Endothelial cell of umbilical vein (primary cell): ENCODE measurements around the gene ANKRD33B. TPM values are rescaled to one million over a fixed set of nuclear protein-coding genes. Genes with fewer than 3 reads are reported as not detected.

ENCODE experiments used
- BruUV-seq: library from RNA; stranded (reverse); fragments of 400-500 nt; replicated peaks from 2 replicates; lab custom pipeline; 2021; lab: Mats Ljungman, UMichigan
- CTCF ChIA-PET: fragments of 300-600, 350-600 bp; sonication (Branson Sonifier 250); formaldehyde crosslinking; loops from one replicate; lab custom pipeline; 2021; ENCODE audit warnings: antibody characterized with exemption, inconsistent platforms; lab: Charles Lee
- POLR2A ChIA-PET: fragments of 300-600, 350-600 bp; sonication (Branson Sonifier 250); formaldehyde crosslinking; loops from one replicate; lab custom pipeline; 2021; ENCODE audit warnings: antibody characterized with exemption, inconsistent platforms; lab: Charles Lee
- DNase-seq: peaks from one replicate; pipeline ENCODE4 v3.0.0-alpha.2; 2011; ENCODE audit warnings: low read depth, low spot score
- FAIRE-seq: peaks from 2 replicates; lab custom pipeline; 2011; peaks lifted over from hg19 to GRCh38; lab: Jason Lieb, UNC
- H2AFZ ChIP-seq: 2 replicates; pipeline ENCODE4 v1.6.0; 2012; ENCODE audit warnings: low read depth, low read length, control low read depth, inconsistent platforms
- H3K27ac ChIP-seq: 2 replicates; pipeline ENCODE4 v1.5.1; 2011; ENCODE audit warnings: low read depth, mild to moderate bottlenecking, control low read depth, low read length, moderate library complexity; ENCODE audit not compliant: insufficient read depth
- H3K27me3 ChIP-seq, 2 experiments: 2 replicates each; pipeline versions ENCODE4 v1.6.0 to v1.6.1; 2011; ENCODE audit warnings: low read length in 2 of 2, mixed read lengths in 1 of 2; ENCODE audit not compliant: control insufficient read depth in 2 of 2, insufficient read depth in 2 of 2
- H3K36me3 ChIP-seq, 2 experiments: 2 replicates in 1 of 2; 3 replicates in 1 of 2; pipeline ENCODE4 v1.5.1; 2011; ENCODE audit warnings: low read length in 2 of 2, mild to moderate bottlenecking in 1 of 2, moderate library complexity in 1 of 2; ENCODE audit not compliant: control insufficient read depth in 2 of 2, insufficient read depth in 2 of 2; ENCODE audit errors: extremely low read depth in 1 of 2
- H3K4me1 ChIP-seq: 3 replicates; pipeline ENCODE4 v1.5.1; 2011; ENCODE audit warnings: mild to moderate bottlenecking, low read length; ENCODE audit not compliant: control insufficient read depth, insufficient read depth; ENCODE audit errors: extremely low read depth
- H3K4me2 ChIP-seq: 2 replicates; pipeline ENCODE4 v1.6.1; 2011; ENCODE audit warnings: low read length, control low read depth, mixed read lengths; ENCODE audit not compliant: insufficient read depth
- H3K4me3 ChIP-seq, 3 experiments: fragments of 200-600 bp in 1 of 3; sonication (generic), shearing (Covaris generic) in 1 of 3; replicated peaks in 1 of 3; 2 replicates each; pipeline ENCODE4 v1.5.1; 2011 to 2016; ENCODE audit warnings: control low read depth in 3 of 3, low read length in 3 of 3, mild to moderate bottlenecking in 2 of 3, inconsistent platforms in 1 of 3, low read depth in 1 of 3, moderate library complexity in 1 of 3; ENCODE audit not compliant: insufficient read depth in 1 of 3
- H3K79me2 ChIP-seq: 2 replicates; pipeline ENCODE4 v1.6.0; 2012; ENCODE audit warnings: low read length, inconsistent platforms; ENCODE audit not compliant: control insufficient read depth, insufficient read depth
- H3K9ac ChIP-seq: replicated peaks from 2 replicates; pipeline ENCODE3; 2011; ENCODE audit warnings: low read length, control low read depth; ENCODE audit not compliant: insufficient read depth; ENCODE audit errors: extremely low read depth
- H3K9me1 ChIP-seq: replicated peaks from 3 replicates; pipeline ENCODE4 v1.6.0; 2011; ENCODE audit warnings: mild to moderate bottlenecking, low read length; ENCODE audit not compliant: control insufficient read depth, insufficient read depth; ENCODE audit errors: extremely low read depth
- H3K9me3 ChIP-seq: replicated peaks from 2 replicates; pipeline ENCODE4 v1.5.1; 2012; ENCODE audit warnings: low read length, inconsistent platforms; ENCODE audit not compliant: control insufficient read depth, insufficient read depth
- H4K20me1 ChIP-seq: replicated peaks from 2 replicates; pipeline ENCODE3; 2011; ENCODE audit warnings: mild to moderate bottlenecking, low read length; ENCODE audit not compliant: control insufficient read depth, insufficient read depth; ENCODE audit errors: extremely low read depth
- CTCF ChIP-seq, 2 donors: IDR thresholded peaks; 1 replicate in 1 of 2; 2 replicates in 1 of 2; pipeline ENCODE4 v1.5.1; 2011; ENCODE audit warnings: low read length in 2 of 2, mild to moderate bottlenecking in 2 of 2, moderate library complexity in 2 of 2, control low read depth in 1 of 2, inconsistent platforms in 1 of 2, low read depth in 1 of 2; ENCODE audit not compliant: insufficient read depth in 1 of 2; ENCODE audit errors: extremely low read depth in 1 of 2
- EZH2 ChIP-seq: IDR thresholded peaks from 2 replicates; pipeline ENCODE4 v1.6.1; 2012; ENCODE audit warnings: borderline replicate concordance, low read depth, mild to moderate bottlenecking, moderate library complexity, low read length, inconsistent platforms; ENCODE audit not compliant: severe bottlenecking
- FOS ChIP-seq: IDR thresholded peaks from 2 replicates; pipeline ENCODE4 v1.6.1; 2011; ENCODE audit warnings: mild to moderate bottlenecking, low read length, moderate library complexity, borderline replicate concordance; ENCODE audit not compliant: insufficient read depth
- GATA2 ChIP-seq: IDR thresholded peaks from 2 replicates; pipeline ENCODE4 v1.7.0; 2011; ENCODE audit warnings: low read depth, mild to moderate bottlenecking, moderate library complexity, mixed read lengths, low read length; ENCODE audit not compliant: insufficient read length, insufficient read depth
- JUN ChIP-seq: IDR thresholded peaks from 2 replicates; pipeline ENCODE4 v1.6.1; 2011; ENCODE audit warnings: borderline replicate concordance, low read depth; ENCODE audit not compliant: insufficient read length, insufficient read depth
- MAX ChIP-seq: IDR thresholded peaks from 2 replicates; pipeline ENCODE4 v1.6.1; 2011; ENCODE audit not compliant: insufficient read depth, insufficient read length
- MYC ChIP-seq: IDR thresholded peaks from one replicate; pipeline ENCODE4 v1.6.1; 2011; ENCODE audit warnings: mild to moderate bottlenecking, low read depth, low read length
- POLR2A ChIP-seq: IDR thresholded peaks from 2 replicates; pipeline ENCODE4 v1.6.1; 2012; ENCODE audit warnings: low read depth, mild to moderate bottlenecking, control low read depth, low read length
- POLR2AphosphoS5 ChIP-seq: IDR thresholded peaks from 2 replicates; pipeline ENCODE4 v1.6.1; 2012; ENCODE audit warnings: low read depth, mild to moderate bottlenecking, control low read depth, low read length, moderate library complexity; ENCODE audit not compliant: insufficient read depth
- dilution Hi-C: fragments of 300-500 bp; cut with MboI; formaldehyde crosslinking; loops from one replicate; pipeline ENCODE4 v1.15.0; 2019; ENCODE audit warnings: low sequenced_read_pairs; ENCODE audit not compliant: extremely low pct_ligation_motif_present
- intact Hi-C: fragments of 100-400 bp; cut with micrococcal nuclease; formaldehyde crosslinking; loops from one replicate; pipeline ENCODE4 v1.10.0; 2022
- polyA plus RNA-seq, 4 experiments: library from polyadenylated mRNA; depleted of rRNA in 3 of 4; stranded (reverse) in 3 of 4; unstranded in 1 of 4; fragments of >200 nt; gene quantifications; 2 replicates each; pipeline versions ENCODE4 v1.2.1 to v1.2.3, GENCODE V29; 2011 to 2012; ENCODE audit warnings: missing spikeins in 1 of 4
- total RNA-seq: library from RNA; stranded (reverse); gene quantifications from 2 replicates; pipeline ENCODE4 v1.2.3, GENCODE V29; 2021

The ANKRD33B gene
- total and polyA plus RNA-seq, 2 donors (not counting 3 experiments of a cell fraction or from before 2014, with no cell fraction given): 2.4 to 5.4 TPM

GRCh38 chr5:10555277-10555684 is 8.6 kb upstream of the ANKRD33B start:
- Histone ChIP-seq H3K79me2 (no peaks in the 10 kb centered on the region), H3K27me3 (no peaks in the 10 kb centered on the region), H3K9ac (no peak overlapping the region), H3K4me2 (no peak overlapping the region), H3K9me3 (no peaks in the 10 kb centered on the region), H2AFZ (peak overlapping the region; percentile 12), H3K4me3 (no peak overlapping the region), H3K36me3 (no peaks in the 10 kb centered on the region), H3K27ac (no peak overlapping the region), H3K9me1 (no peaks in the 10 kb centered on the region), H3K4me1 (peaks cover 33% of the 10 kb centered on the region), H4K20me1 (no peaks in the 10 kb centered on the region)
- intact Hi-C loops: no loop called here
- POLR2A ChIA-PET: no interaction called here
- CTCF ChIA-PET: no interaction called here
- BruUV-seq: no TSS peak
- dilution Hi-C loops: no loop called here
- peak; percentile 90 for TF ChIP-seq FOS
- no peak for TF ChIP-seq GATA2
- no peak for TF ChIP-seq MYC
- TF ChIP-seq POLR2A: no peak
- TF ChIP-seq JUN: peak; percentile 55
- TF ChIP-seq MAX: no peak
- FAIRE-seq (peak; percentile 69), DNase-seq (peak; percentile 63)

- Histone ChIP-seq H3K4me1 (peaks cover 24% of the 10 kb centered on the region), H3K9me3 (no peaks in the 10 kb centered on the region), H4K20me1 (no peaks in the 10 kb centered on the region), H3K36me3 (no peaks in the 10 kb centered on the region), H3K4me2 (no peak overlapping the region), H3K27me3 (no peaks in the 10 kb centered on the region), H3K27ac (no peak overlapping the region), H2AFZ (peak overlapping the region; percentile 63), H3K79me2 (no peaks in the 10 kb centered on the region), H3K4me3 (no peak overlapping the region), H3K9me1 (no peaks in the 10 kb centered on the region), H3K9ac (no peak overlapping the region)
- TF ChIP-seq POLR2A (no peak), CTCF (IDR thresholded peaks at IDR 0.05; ENCODE audit: extremely low read depth in 1 of 2, insufficient read depth in 1 of 2, low read depth in 1 of 2, low read length in 2 of 2) (no peak), FOS (no peak), POLR2AphosphoS5 (no peak), MAX (no peak), JUN (no peak), EZH2 (no peak), MYC (no peak), GATA2 (no peak)
- ChIA-PET POLR2A (no interaction called here), CTCF (interaction anchor here (1.1 kb wide), 1 partner anchor 71 kb away, joined by 6 read pairs; no protein-coding TSS in a partner anchor)
- dilution Hi-C loops (no loop called here), intact Hi-C loops (no loop called here)
- FAIRE-seq (no peak), DNase-seq (no peak)
- no TSS peak for BruUV-seq
These were observed 7.5 kb upstream of the ANKRD33B start for GRCh38 chr5:10556289-10556807.
